Stimulated activated CD8-positive, alpha-beta memory T cell treated with anti-CD3 and anti-CD28 coated beads, Interleukin-12 subunit alpha, Interleukin-12 subunit beta, amount 100 ng/mL, for 4 hours (primary cell): ENCODE results near the gene NUPR2.
"Not testable (repeated sequence)": the region's sequence is repeated elsewhere in the genome, so short reads cannot be mapped to it uniquely, and the experiment has no call there.

Experiments
- DNase-seq: peaks from one replicate; pipeline ENCODE4 v3.0.0-alpha.2; 2020; ENCODE audit warnings: low read depth

Gene NUPR2

GRCh38 chr7:56115852-56116538, at the start of gene NUPR2:
TSS of gene NUPR2 (minus strand) at chr7:56116417. CDS start at chr7:56116314, 103 bp downstream.
- no peak for DNase-seq

GRCh38 chr7:56157238-56157790, 41.1 kb upstream of the NUPR2 start:
- no peak for DNase-seq

GRCh38 chr7:56131062-56131461, 14.8 kb upstream of the NUPR2 start:
- DNase-seq, result not testable (repeated sequence)

GRCh38 chr7:56127241-56127975, 11.2 kb upstream of the NUPR2 start:
- no peak for DNase-seq

- no peak for DNase-seq
These were observed 9.6 kb upstream of the NUPR2 start for GRCh38 chr7:56125831-56126230.

GRCh38 chr7:56124981-56125380, 8.8 kb upstream of the NUPR2 start:
- no peak for DNase-seq

GRCh38 chr7:56121440-56121839, 5.2 kb upstream of the NUPR2 start:
- no peak for DNase-seq

GRCh38 chr7:56112244-56112643, 4.0 kb downstream of the NUPR2 start:
- not testable (repeated sequence) for DNase-seq

GRCh38 chr7:56110611-56111010, 5.6 kb downstream of the NUPR2 start:
- no peak for DNase-seq

GRCh38 chr7:56107954-56108258, 8.3 kb downstream of the NUPR2 start:
- DNase-seq, result no peak

- DNase-seq, result peak; percentile 84
These were observed 9.8 kb downstream of the NUPR2 start, which contains the start of gene CHCHD2 for GRCh38 chr7:56106108-56107073. TSS of gene CHCHD2 (minus strand) at chr7:56106476. CDS start at chr7:56106413, 63 bp downstream.

- DNase-seq, result no peak
These were observed 10.7 kb downstream of the NUPR2 start for GRCh38 chr7:56105508-56105907.

GRCh38 chr7:56104138-56104537, 12.1 kb downstream of the NUPR2 start:
- DNase-seq, result not testable (repeated sequence)

- DNase-seq, result no peak
These were observed 16.6 kb downstream of the NUPR2 start for GRCh38 chr7:56099653-56100052.

- not testable (repeated sequence) for DNase-seq
These were observed 17.8 kb downstream of the NUPR2 start for GRCh38 chr7:56098187-56099008.

GRCh38 chr7:56097700-56098099, 18.5 kb downstream of the NUPR2 start:
- DNase-seq, result no peak

- no peak for DNase-seq
These were observed 23.3 kb downstream of the NUPR2 start, which contains the start of gene PHKG1 for GRCh38 chr7:56092789-56093531. TSS of gene PHKG1 (minus strand) at chr7:56092952. CDS start at chr7:56088941, 4,011 bp downstream.

GRCh38 chr7:56092388-56092787, 23.8 kb downstream of the NUPR2 start:
- DNase-seq, result not testable (repeated sequence)

GRCh38 chr7:56091591-56091990, 24.6 kb downstream of the NUPR2 start:
- DNase-seq, result no peak

- no peak for DNase-seq
These were observed 28.8 kb downstream of the NUPR2 start for GRCh38 chr7:56087445-56087844.
